GM12875 (cell line): ENCODE results near the gene RIF1.
"Not testable (repeated sequence)": the region's sequence is repeated elsewhere in the genome, so short reads cannot be mapped to it uniquely, and the experiment has no call there.

ENCODE experiments used
- H3K4me3 ChIP-seq: one replicate; pipeline ENCODE4 v1.5.1; 2011; ENCODE audit warnings: low read depth, low read length, control low read depth
- TF ChIP-seq, protein P1 (sequence below): IDR thresholded peaks from 2 replicates; pipeline ENCODE4 v1.5.1; 2011; ENCODE audit warnings: low read depth, mild to moderate bottlenecking, control low read depth, inconsistent platforms, low read length, moderate library complexity, borderline replicate concordance; ENCODE audit not compliant: insufficient read depth

Gene RIF1

DNA sequence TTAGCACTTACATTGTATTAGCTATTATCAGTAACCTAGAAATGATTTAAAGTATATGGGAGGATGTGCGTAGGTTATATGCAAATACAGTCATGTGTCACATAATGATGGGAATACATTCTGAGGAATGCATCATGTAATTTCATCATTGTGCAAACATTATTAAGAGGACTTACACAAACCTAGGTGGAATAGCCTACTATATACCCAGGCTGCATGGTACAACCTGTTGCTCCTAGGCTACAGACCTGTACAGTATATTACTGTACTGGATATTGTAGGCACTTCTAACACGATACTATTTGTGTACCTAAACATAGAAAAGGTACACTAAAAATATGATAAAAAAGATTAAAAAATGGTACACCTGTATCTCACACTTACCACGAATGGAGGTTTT lies 7.9 kb downstream of the RIF1 start:
- TF ChIP-seq, protein P1, sequence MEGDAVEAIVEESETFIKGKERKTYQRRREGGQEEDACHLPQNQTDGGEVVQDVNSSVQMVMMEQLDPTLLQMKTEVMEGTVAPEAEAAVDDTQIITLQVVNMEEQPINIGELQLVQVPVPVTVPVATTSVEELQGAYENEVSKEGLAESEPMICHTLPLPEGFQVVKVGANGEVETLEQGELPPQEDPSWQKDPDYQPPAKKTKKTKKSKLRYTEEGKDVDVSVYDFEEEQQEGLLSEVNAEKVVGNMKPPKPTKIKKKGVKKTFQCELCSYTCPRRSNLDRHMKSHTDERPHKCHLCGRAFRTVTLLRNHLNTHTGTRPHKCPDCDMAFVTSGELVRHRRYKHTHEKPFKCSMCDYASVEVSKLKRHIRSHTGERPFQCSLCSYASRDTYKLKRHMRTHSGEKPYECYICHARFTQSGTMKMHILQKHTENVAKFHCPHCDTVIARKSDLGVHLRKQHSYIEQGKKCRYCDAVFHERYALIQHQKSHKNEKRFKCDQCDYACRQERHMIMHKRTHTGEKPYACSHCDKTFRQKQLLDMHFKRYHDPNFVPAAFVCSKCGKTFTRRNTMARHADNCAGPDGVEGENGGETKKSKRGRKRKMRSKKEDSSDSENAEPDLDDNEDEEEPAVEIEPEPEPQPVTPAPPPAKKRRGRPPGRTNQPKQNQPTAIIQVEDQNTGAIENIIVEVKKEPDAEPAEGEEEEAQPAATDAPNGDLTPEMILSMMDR: no peak
- no peak overlapping the region for H3K4me3 ChIP-seq

DNA sequence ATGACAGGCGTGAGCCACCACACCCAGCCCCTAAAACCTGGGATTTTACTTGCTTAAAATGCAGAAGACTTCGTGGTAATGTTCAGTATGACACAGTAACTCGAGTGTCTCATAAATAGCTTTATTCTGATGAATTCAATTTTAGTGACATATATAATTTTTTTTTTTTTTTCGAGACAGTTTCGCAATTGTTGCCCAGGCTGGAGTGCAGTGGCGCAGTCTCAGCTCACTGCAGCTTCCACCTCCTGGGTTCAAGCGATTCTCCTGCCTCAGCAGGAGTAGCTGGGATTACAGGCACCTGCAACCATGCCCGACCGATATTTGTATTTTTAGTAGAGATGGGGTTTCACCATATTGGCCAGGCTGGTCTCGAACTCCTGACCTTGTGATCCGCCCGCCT lies 12.0 kb downstream of the RIF1 start:
- H3K4me3 ChIP-seq: not testable (repeated sequence)

DNA sequence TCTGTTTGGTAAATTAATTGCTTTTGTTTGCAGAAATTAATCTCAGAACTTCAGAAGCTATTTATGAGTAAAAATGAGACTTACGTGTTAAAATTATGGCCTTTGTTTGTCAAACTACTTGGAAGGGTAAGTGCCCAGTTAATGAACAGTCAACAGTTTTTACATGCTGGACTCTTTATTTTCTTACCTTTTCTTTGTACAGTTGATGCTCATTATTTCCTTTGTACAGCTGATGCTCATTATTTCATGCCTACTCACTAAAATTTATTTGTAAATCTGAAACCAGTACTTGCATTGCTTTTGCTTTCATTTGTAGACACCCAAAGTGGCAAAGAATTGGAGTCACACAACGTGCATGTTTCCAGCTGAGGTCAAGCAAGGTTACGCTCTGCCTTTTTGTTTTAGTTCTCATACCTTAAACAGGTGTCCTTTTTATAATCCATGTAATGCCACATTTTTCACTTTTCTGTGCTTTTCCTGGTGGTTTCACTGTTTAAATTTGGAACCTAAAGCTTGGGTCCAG lies 13.3 kb downstream of the RIF1 start:
- TF ChIP-seq, protein P1: no peak
- H3K4me3 ChIP-seq: no peak overlapping the region

DNA sequence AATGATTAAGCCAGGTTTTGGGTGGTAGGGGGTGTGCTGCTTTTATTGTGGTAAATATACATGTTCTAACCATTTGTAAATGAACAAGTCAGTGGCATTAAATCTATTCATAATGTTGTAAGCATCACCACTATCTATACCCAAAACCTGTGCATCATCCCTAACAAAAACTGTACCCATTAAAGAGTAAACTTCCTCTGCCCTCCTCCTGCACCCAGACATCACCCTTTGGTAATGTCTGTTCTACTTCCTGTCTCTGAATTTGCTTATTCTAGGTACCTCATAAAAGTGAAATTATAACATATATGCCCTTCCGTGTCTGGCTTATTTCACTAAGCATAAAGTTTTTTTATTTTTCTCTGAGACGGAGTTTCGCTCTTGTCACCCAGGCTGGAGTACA lies 14.1 kb downstream of the RIF1 start:
- no peak overlapping the region for H3K4me3 ChIP-seq
- TF ChIP-seq, protein P1: no peak

DNA sequence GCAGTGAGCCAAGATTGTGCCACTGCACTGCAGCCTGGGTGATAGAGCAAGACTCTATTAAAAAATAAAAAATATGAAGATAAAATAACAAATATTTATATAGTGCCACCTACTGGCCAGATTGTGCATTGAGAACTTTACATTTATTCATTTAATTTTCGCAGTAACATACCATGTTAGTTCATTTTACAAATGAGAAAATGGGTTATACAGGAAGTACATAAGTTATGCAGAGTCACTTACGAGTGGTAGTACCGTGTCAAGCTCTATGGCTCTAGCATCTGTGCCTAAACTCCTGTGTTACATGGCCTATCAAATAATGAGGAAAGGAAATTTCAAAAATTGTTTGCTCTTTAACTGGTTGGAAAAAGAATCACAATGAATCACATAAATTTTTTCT lies 27.9 kb downstream of the RIF1 start:
- TF ChIP-seq, protein P1: 0 out of 2 replicates have a peak, but pooled peaks have one; percentile 6
- H3K4me3 ChIP-seq: no peak overlapping the region

DNA sequence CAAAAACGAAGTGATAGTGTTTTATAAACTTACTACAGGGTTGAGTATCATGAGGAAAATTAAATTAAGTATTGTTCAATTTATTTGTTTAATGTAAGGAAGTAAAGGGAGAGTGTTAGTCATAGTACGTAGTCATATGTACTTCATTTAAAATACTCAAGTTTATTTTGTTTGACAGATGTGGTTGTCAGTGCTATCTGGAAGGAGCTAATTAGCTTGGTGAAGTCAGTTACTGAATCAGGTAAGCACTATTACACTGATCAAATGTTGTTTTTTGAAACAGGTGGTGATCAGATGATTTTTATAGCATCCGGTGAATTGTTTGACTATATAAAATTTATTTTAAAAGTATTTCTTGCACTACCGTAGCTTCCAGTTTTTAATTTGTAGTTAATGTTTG lies 28.8 kb downstream of the RIF1 start:
- H3K4me3 ChIP-seq: no peak overlapping the region
- TF ChIP-seq, protein P1: no peak

DNA sequence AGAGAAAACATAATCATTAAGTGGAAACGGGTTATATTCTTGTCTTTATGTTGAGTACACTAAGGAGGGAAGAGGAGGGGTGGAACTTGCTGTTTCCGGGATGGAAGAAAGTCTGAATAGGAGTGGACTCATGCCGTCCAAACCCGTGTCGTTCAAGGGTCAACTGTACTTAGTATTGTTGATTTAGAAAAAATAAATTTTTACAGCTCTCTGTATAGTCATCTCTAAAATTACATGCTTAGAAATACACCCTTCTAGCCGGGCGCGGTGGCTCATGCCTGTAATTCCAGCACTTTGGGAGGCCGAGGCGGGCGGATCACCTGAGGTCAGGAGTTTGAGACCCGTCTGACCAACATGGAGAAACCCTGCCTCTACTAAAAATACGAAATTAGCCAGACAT lies 29.4 kb downstream of the RIF1 start:
- no peak overlapping the region for H3K4me3 ChIP-seq
- TF ChIP-seq, protein P1: no peak

DNA sequence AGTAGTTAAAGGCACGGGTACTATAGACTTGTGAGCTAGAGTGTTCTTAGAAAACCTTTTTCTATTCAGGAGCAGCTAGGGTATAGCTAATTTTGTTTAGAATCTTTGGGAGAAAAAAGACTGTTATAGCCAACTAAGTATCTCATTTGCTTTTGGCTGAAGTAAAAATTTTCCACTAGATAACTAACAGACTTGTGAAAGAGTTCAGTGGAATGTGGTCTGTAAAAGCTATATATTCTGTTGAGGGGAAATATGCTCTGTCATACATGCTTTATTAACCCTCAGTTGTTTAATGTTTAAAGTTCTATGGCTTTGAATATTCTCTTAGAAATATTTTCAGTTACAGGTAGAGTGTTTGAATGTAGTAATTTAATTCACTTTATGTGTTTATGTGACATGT lies 49.7 kb downstream of the RIF1 start:
- TF ChIP-seq, protein P1: no peak
- no peak overlapping the region for H3K4me3 ChIP-seq
